NB4 (cell line): ENCODE results near the gene PCSK5.

ENCODE experiments used
- DNase-seq: peaks from one replicate; pipeline ENCODE4 v3.0.0; 2010; ENCODE audit warnings: low read depth
- H3K4me3 ChIP-seq: one replicate; pipeline ENCODE4 v1.5.1; 2011; ENCODE audit warnings: mild to moderate bottlenecking, low read depth, low read length, moderate library complexity
- CTCF ChIP-seq: IDR thresholded peaks from one replicate; pipeline ENCODE4 v1.5.1; 2012; ENCODE audit warnings: low read depth, low read length
- MAX ChIP-seq: IDR thresholded peaks from 2 replicates; pipeline ENCODE4 v1.6.1; 2011; ENCODE audit warnings: low read depth, low read length
- MYC ChIP-seq: IDR thresholded peaks from 2 replicates; pipeline ENCODE4 v1.6.1; 2011; ENCODE audit warnings: low read depth, low read length
- POLR2A ChIP-seq: IDR thresholded peaks from 2 replicates; pipeline ENCODE4 v1.6.1; 2011; ENCODE audit warnings: mild to moderate bottlenecking; ENCODE audit not compliant: insufficient read length; ENCODE audit errors: extremely low read depth

The PCSK5 gene

GRCh38 chr9:75903785-75904360 is 13.4 kb downstream of the PCSK5 start:
- no peak overlapping the region for H3K4me3 ChIP-seq
- DNase-seq: no peak
- no peak for TF ChIP-seq MAX

- no peak overlapping the region for H3K4me3 ChIP-seq
- TF ChIP-seq CTCF: no peak
- no peak for TF ChIP-seq MYC
- no peak for TF ChIP-seq POLR2A
- TF ChIP-seq MAX: no peak
- DNase-seq: no peak
Measured at GRCh38 chr9:75904364-75904763, 13.9 kb downstream of the PCSK5 start.

- TF ChIP-seq MYC (no peak), MAX (no peak), CTCF (no peak), POLR2A (no peak)
- H3K4me3 ChIP-seq: no peak overlapping the region
- DNase-seq: no peak
Measured at GRCh38 chr9:75906531-75906930, 16.1 kb downstream of the PCSK5 start.

GRCh38 chr9:75907329-75907728 is 16.9 kb downstream of the PCSK5 start:
- TF ChIP-seq CTCF (no peak), POLR2A (no peak), MAX (no peak), MYC (no peak)
- H3K4me3 ChIP-seq: no peak overlapping the region
- no peak for DNase-seq

GRCh38 chr9:75907923-75908322 is 17.4 kb downstream of the PCSK5 start:
- TF ChIP-seq CTCF (no peak), POLR2A (no peak), MYC (no peak), MAX (no peak)
- DNase-seq: no peak
- H3K4me3 ChIP-seq: no peak overlapping the region

GRCh38 chr9:75909776-75910175 is 19.3 kb downstream of the PCSK5 start:
- DNase-seq: no peak
- TF ChIP-seq POLR2A (no peak), MYC (no peak), MAX (no peak), CTCF (no peak)

More at GRCh38 chr9:75909776-75910175, 19.3 kb downstream of the PCSK5 start:
- H3K4me3 ChIP-seq: no peak overlapping the region
